Activated CD8-positive, alpha-beta T cell treated with anti-CD3 and anti-CD28 coated beads for 36 hours (primary cell): Measurements from ENCODE around the gene OR51I2. TPM values are rescaled to one million over a fixed set of nuclear protein-coding genes. Genes with fewer than 3 reads are reported as not detected.

ENCODE experiments used
- ATAC-seq: fragments of 200-7000 bp; cut with Tn5 transposase; one replicate; pipeline ENCODE4 v1.10.0; 2021; ENCODE audit warnings: mild to moderate bottlenecking, moderate library complexity
- CTCF ChIA-PET: fragments of 350-600 bp; sonication (Branson Sonifier 250); formaldehyde crosslinking; loops from one replicate; lab custom pipeline; 2021; ENCODE audit warnings: antibody characterized with exemption; lab: Charles Lee
- POLR2A ChIA-PET: fragments of 350-600 bp; sonication (Branson Sonifier 250); formaldehyde crosslinking; loops from one replicate; lab custom pipeline; 2021; ENCODE audit warnings: antibody characterized with exemption; lab: Charles Lee
- DNase-seq: peaks from one replicate; pipeline ENCODE4 v3.0.0-alpha.2; 2020
- H3K27ac Mint-ChIP-seq: one replicate; pipeline ENCODE4 v1.8.0; 2021; ENCODE audit warnings: mild to moderate bottlenecking, mixed read lengths
- H3K27me3 Mint-ChIP-seq: one replicate; pipeline ENCODE4 v1.8.0; 2021; ENCODE audit warnings: mixed read lengths
- H3K36me3 Mint-ChIP-seq: one replicate; pipeline ENCODE4 v1.8.0; 2021; ENCODE audit warnings: low read depth, mixed read lengths
- H3K4me1 Mint-ChIP-seq: one replicate; pipeline ENCODE4 v1.8.0; 2021; ENCODE audit warnings: low read depth, mixed read lengths
- H3K4me3 Mint-ChIP-seq: one replicate; pipeline ENCODE4 v1.8.0; 2021; ENCODE audit warnings: mild to moderate bottlenecking, moderate library complexity, mixed read lengths
- H3K9me3 Mint-ChIP-seq: one replicate; pipeline ENCODE4 v1.8.0; 2021; ENCODE audit warnings: mixed read lengths
- intact Hi-C: fragments of 100-400 bp; cut with micrococcal nuclease; formaldehyde crosslinking; loops from one replicate; pipeline ENCODE4 v1.10.0; 2022
- total RNA-seq, 2 experiments: library from RNA; stranded (reverse); gene quantifications; one replicate each; pipeline ENCODE4 v1.2.3, GENCODE V29; 2021
- TF ChIP-seq, protein P1 (sequence below): fragments of 200-600 bp; IDR thresholded peaks from one replicate; pipeline ENCODE4 v1.8.0; 2022; ENCODE audit warnings: antibody characterized with exemption, mild to moderate bottlenecking

Gene OR51I2
- total RNA-seq, 2 experiments from 2014 or later, result not detected

DNA sequence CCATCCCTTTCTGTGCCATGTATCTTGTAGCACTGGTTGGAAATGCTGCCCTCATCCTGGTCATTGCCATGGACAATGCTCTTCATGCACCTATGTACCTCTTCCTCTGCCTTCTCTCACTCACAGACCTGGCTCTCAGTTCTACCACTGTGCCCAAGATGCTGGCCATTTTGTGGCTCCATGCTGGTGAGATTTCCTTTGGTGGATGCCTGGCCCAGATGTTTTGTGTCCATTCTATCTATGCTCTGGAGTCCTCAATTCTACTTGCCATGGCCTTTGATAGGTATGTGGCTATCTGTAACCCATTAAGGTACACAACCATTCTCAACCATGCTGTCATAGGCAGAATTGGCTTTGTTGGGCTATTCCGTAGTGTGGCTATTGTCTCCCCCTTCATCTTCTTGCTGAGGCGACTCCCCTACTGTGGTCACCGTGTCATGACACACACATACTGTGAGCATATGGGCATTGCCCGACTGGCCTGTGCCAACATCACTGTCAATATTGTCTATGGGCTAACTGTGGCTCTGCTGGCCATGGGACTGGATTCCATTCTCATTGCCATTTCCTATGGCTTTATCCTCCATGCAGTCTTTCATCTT, 39.8 kb downstream of the OR51I2 start:
- POLR2A ChIA-PET, result no interaction called here
- intact Hi-C loops, result no loop called here
- no peak overlapping the region for H3K27ac Mint-ChIP-seq

DNA sequence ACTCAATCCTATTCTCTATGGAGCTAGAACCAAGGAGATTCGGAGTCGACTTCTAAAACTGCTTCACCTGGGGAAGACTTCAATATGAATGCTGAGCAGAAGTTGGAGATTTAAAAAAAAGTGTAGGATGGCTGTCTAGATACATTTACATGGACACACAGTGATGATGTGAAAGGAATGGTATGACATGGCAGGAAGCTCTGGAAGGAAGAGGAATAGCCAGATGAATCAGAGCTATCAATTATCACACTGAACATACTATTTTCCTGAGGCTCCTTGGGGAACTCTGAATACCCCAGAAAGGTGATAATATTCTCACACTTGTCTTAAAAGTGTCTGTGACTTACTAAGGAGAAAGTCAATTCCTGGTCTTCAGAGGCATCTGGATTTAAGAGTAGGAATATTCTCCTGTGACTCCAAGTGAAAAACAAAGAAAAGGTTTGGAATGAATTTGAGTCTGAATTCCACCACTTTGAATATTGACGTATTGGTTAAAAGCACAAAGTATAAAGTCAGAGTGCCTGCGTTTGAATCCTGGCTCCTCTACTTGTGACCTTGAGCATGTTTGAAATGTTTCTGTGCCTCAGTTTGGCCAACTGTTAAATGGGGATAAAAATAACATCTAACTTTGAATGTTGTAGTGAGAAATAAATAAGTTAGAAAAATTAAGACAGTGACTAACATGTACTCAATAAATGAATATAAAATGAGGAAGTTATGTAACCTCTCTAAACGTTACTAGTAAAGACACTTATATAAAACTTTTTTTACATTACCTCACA, 40.6 kb downstream of the OR51I2 start:
- Mint-ChIP-seq H3K27ac (no peak overlapping the region), H3K27me3 (no peaks in the 10 kb centered on the region), H3K9me3 (no peaks in the 10 kb centered on the region), H3K4me1 (no peaks in the 10 kb centered on the region), H3K4me3 (no peak overlapping the region), H3K36me3 (no peaks in the 10 kb centered on the region)
- CTCF ChIA-PET, result no interaction called here
- DNase-seq (no peak), ATAC-seq (no peak)
- TF ChIP-seq, protein P1, sequence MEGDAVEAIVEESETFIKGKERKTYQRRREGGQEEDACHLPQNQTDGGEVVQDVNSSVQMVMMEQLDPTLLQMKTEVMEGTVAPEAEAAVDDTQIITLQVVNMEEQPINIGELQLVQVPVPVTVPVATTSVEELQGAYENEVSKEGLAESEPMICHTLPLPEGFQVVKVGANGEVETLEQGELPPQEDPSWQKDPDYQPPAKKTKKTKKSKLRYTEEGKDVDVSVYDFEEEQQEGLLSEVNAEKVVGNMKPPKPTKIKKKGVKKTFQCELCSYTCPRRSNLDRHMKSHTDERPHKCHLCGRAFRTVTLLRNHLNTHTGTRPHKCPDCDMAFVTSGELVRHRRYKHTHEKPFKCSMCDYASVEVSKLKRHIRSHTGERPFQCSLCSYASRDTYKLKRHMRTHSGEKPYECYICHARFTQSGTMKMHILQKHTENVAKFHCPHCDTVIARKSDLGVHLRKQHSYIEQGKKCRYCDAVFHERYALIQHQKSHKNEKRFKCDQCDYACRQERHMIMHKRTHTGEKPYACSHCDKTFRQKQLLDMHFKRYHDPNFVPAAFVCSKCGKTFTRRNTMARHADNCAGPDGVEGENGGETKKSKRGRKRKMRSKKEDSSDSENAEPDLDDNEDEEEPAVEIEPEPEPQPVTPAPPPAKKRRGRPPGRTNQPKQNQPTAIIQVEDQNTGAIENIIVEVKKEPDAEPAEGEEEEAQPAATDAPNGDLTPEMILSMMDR, result no peak
- intact Hi-C loops, result no loop called here
- POLR2A ChIA-PET, result no interaction called here

More for the DNA sequence above, 39.8 kb downstream of the OR51I2 start:
- H3K4me1 Mint-ChIP-seq, result no peaks in the 10 kb centered on the region
- no peak overlapping the region for H3K4me3 Mint-ChIP-seq
- no peak for ATAC-seq
- H3K27me3 Mint-ChIP-seq, result no peaks in the 10 kb centered on the region
- no peak for DNase-seq
- TF ChIP-seq, protein P1, result no peak
- CTCF ChIA-PET, result no interaction called here
- H3K9me3 Mint-ChIP-seq, result no peaks in the 10 kb centered on the region
- H3K36me3 Mint-ChIP-seq, result no peaks in the 10 kb centered on the region

DNA sequence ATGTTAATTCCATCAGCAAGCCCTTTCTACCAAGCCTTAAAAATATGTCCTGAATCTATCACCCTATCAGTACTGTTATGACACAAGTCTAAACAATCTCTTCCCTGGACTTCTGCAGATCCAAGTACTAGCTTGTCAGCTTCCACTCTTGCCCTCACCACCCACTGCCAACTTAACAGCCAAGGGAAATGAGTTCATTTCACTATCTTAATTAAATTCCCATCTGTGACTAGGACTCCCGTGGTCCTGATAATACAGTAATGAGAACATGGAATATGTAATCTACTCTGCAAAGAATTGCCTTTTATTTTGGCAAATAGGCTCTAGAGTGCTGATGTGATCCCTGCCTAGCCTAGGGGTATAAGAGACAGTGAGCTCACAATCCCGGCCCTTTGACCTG, 50.5 kb downstream of the OR51I2 start:
- peaks cover 2% of the 10 kb centered on the region for H3K27me3 Mint-ChIP-seq
- H3K36me3 Mint-ChIP-seq, result no peaks in the 10 kb centered on the region
- no peaks in the 10 kb centered on the region for H3K9me3 Mint-ChIP-seq
- ATAC-seq (no peak), DNase-seq (no peak)
- ChIA-PET CTCF (no interaction called here), POLR2A (interaction anchor here (0.6 kb wide), 1 partner anchor 312 kb away, joined by 3 read pairs; no protein-coding TSS in a partner anchor)
- no peaks in the 10 kb centered on the region for H3K4me1 Mint-ChIP-seq
- no peak overlapping the region for H3K4me3 Mint-ChIP-seq
- no peak overlapping the region for H3K27ac Mint-ChIP-seq
- TF ChIP-seq, protein P1, result no peak
- intact Hi-C loops, result no loop called here

DNA sequence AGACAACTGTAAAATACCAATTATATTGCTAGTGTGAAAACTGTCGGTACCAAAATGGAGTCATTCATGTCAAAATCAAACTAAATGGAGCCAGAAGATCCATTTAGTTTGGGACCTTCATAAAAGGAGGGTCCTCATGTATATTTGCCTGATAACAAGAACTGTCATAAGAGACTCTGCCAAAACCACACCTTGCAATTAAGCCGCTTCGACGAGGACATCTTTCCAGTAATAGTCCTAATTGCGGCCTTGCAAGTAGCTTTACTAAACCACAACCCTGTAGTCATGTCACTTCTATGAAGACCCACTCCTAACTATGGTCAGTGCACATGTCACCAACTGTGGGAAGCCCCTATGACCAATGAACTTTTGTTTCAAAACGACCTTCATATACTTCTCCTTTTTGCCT, 51.3 kb downstream of the OR51I2 start:
- Mint-ChIP-seq H3K36me3 (no peaks in the 10 kb centered on the region), H3K4me1 (no peaks in the 10 kb centered on the region), H3K4me3 (no peak overlapping the region), H3K27ac (no peak overlapping the region), H3K9me3 (no peaks in the 10 kb centered on the region), H3K27me3 (peaks cover 2% of the 10 kb centered on the region)
- CTCF ChIA-PET, result no interaction called here
- TF ChIP-seq, protein P1, result no peak
- ATAC-seq (no peak), DNase-seq (no peak)
- POLR2A ChIA-PET, result no interaction called here
- intact Hi-C loops, result no loop called here

DNA sequence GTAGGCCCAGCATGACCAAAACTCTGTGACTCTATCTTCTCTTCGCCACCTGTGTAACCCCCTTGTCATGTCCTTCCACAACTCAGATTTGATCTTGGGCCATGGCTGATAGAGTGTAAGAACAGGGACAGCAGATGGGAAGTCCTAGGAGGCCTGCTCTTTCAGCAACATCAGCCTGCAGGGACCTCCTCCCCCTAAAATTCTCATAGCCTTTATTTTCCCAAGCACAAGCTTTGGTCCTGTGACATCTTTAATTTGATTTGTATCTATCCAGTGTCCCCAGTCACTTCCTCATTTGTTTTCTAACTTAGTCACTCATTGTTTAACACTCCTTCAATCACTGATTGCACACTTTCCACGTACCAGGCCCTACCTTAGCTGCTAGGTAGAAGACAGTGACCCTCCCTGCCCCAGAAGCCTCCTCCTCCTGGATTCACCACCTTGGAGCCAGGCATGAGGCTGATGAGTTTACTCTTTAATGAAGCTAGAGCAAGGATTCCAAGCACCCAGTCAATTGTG, 55.3 kb downstream of the OR51I2 start:
- ChIA-PET CTCF (interaction anchor here (0.7 kb wide), 1 partner anchor 28 kb away, joined by 4 read pairs; no protein-coding TSS in a partner anchor), POLR2A (no interaction called here)
- ATAC-seq (no peak), DNase-seq (no peak)
- no peak overlapping the region for H3K27ac Mint-ChIP-seq
- intact Hi-C loops, result no loop called here
- peaks cover 4% of the 10 kb centered on the region for H3K27me3 Mint-ChIP-seq
- H3K9me3 Mint-ChIP-seq, result no peaks in the 10 kb centered on the region
- H3K4me1 Mint-ChIP-seq, result no peaks in the 10 kb centered on the region
- H3K4me3 Mint-ChIP-seq, result no peak overlapping the region
- no peaks in the 10 kb centered on the region for H3K36me3 Mint-ChIP-seq
- TF ChIP-seq, protein P1, result no peak
